GM18511 (cell line): ENCODE data around the gene TULP1.

Experiments used
- ATAC-seq: cut with Tn5 transposase; IDR thresholded peaks from one replicate; pipeline ENCODE4 v1.9.1; 2021; ENCODE audit warnings: mild to moderate bottlenecking, moderate library complexity; ENCODE audit not compliant: unreplicated experiment

Gene TULP1

GRCh38 chr6:35485402-35485877, 27.3 kb downstream of the TULP1 start:
- no peak for ATAC-seq

DNA sequence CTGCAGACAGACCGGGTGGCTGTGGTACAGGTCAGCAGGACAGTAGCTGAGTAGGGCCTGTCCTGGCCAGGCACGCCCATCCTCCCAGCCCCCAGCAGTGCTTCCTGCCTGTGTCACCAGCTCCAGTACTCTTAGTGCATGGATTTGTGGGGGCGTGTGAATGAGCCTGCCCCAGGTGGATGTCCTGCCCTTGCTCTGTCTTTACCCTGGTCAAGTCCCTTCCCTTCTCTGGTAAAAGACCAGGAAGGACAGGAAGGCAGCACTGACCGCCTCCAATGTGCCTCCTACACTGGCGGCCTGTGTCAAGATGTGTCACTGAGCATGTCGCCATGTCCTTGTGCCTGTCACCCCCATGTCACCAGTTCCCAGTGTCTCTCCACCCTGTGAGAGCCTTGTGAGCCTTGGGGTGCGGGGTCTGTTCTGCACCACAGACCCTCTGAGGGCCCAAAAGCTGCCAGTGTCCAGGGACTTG, 27.7 kb downstream of the TULP1 start:
- ATAC-seq = no peak

DNA sequence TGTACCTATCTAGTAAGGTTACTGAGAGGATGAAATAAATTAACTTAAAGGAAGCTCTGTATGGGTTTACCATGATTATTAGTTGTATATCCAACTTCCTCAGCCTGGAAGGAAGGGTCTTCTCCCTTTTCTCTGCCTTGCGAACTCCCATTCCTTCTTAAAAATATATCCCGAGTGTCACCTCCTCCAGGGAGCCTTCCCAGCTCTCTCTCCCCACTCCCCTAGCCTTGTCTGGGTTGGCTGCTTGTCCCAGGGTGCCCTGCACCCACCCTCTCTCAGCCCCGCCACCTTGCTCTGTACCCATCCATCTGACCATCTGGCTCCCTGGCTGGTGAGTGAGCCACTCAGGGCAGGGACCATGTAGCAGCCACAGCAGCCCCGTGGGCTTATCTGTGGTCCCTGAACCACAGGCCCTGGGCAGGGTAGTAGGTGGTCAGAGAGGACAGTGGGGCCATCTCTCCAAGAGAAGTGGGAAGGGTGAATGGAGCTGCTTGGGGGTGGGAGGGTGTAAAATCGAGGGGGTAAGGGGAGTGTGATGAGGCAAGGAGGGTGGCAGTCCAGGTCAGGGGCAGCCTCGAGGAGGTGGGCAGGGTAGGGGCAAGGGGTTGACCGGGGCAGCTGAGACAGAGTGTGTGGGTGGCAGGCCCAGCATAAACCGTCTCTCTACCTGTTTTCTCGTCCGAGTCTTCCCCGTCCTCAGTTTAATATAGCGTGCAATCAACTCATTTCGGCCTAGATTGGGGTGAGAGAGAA, 28.6 kb downstream of the TULP1 start:
- ATAC-seq = no peak

GRCh38 chr6:35483490-35483889, 29.2 kb downstream of the TULP1 start:
- no peak for ATAC-seq

DNA sequence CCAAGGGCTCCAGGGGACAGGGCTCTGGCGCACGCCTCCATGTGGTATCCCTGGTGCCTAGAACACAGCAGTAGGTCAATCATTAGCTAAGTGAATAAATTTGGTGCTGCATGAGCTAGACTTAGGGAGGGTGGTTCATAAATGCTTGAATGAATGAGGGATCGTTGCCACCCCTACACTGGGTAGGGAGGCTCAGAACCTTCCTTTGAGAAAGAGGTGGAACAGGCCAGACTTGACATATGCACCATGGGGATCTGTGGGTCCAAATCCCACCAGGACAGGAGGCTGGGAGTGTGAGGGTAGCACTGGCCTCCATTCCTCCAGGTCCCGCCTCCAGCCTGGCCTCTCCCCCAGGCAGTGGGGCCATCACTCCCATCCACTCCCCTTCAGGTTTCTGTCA, 29.6 kb downstream of the TULP1 start:
- ATAC-seq = no peak

DNA sequence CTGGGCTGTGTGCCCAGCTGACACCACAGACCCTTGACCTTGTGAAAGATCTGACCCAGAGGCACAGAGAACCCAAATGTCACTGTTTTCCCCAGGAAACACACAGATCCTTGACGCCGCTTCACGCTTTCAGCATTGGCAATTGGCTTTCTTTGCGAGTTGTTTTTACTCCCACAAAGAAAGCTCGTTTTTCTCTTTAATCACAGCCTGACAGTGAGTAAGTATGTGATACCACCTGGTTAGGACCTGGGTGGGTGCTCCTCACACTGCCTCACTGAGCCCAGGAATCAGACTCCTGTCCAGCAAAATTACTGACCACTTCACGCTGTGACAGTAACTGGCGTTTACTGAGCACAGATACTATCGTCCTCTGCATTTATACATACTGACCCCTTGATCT, 31.5 kb downstream of the TULP1 start:
- no peak for ATAC-seq

- ATAC-seq = no peak
Observed at GRCh38 chr6:35480176-35480575, 32.5 kb downstream of the TULP1 start.

DNA sequence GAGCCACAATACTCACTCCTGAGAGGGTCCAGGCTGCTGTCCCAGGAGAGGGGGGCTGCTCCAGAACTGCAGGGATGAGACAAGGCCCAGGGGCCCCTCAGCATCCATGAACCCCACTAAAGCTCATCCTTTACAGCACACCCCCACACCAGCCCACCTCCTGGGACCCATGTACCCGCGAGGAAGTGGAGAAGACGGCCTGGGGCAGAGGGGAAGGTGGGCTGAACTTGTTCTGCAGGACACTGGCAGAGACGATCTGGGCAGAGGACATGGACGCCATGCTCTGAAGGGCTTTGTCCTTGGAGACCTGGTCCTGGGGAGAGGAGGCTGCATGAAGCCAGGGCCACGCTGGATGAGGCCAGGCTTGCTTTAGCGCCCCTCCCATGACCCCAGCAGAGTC, 34.4 kb downstream of the TULP1 start:
- ATAC-seq = no peak

DNA sequence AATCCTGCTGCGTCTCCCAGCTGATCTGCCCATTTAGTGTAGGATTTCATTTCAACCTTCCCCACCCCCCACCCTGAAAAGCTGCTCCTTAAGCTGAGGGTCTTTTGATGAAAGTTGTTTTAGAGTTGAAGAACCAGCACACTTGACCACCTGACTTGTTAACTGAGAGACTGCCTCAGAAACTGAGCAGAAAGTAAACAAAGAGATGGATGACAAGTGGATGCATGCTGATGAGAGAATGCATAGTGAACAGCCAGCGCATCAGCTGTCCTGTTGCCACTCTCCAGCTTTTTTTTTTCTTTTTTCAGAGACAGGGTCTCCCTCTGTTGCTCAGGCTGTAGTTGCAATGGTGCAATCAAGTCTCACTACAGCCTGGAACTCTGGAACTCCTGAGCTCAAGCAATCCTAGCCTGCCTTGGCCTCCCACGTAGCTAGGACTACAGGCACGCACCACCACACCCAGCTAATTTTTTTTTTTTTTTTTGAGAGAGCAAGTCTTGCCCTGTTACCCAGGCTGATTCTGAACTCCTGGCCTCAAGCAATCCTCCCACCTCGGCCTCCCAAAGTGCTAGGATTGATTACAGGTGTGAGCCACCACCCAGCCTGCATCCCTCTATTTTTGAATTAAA, 35.0 kb downstream of the TULP1 start:
- no peak for ATAC-seq

DNA sequence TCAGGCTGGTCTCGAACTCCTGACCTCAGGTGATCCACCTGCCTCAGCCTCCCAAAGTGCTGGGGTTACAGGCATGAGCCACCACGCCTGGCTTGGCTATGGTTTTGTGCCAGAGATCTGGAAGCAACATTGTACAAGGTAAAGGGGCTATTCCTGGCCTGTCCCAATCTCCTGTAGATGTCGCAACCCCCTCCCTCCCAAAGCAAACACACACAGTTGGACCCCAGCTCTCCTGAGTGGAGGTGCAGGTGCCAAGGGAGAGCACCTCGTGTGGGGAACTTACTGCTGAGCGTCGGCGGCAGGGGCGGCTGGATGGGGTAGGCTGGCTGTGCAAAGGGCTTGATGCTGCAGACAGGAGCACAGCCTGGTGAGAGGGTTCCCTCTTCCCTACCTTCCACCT, 35.7 kb downstream of the TULP1 start:
- no peak for ATAC-seq

DNA sequence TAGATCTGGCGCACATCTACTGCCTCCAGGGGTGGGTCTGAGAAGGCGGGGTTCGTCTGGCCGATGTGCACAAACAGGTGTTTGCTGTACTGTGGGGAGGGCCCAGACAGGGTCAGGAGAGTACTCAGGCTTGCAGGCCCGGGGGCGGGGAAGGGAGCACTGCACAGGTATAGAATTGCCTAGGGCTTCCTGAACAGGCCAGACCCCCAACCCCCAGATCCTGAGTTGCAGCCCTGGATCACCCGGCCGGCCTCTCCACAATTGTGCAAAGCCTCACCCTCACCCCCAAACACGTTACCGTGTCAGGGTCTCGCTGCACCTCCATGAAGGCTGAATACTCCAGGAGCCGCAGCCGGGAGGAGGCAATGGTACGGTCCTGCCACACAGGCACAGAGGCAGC, 36.7 kb downstream of the TULP1 start:
- ATAC-seq = no peak

DNA sequence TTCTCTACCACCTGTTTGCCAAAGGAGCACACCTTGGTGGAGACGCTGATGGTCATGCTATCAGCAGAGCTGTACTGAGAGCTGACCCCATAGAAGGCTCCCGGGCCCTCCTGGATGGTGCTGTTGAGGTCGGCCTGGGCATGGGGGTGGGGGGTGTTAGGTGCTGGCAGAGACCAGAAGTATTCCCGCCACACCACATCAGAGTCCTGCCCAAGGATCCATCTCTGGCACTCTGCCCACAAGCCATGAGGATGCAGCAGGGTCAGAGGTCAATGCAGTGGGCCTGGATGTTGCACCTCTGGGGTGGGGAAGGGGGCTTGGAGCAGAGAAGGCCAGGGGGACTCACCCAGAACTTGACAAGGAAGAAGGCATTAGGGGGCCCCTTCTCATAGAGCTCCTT, 37.1 kb downstream of the TULP1 start:
- no peak for ATAC-seq

- no peak for ATAC-seq
Observed at GRCh38 chr6:35474942-35475570, 37.6 kb downstream of the TULP1 start.

DNA sequence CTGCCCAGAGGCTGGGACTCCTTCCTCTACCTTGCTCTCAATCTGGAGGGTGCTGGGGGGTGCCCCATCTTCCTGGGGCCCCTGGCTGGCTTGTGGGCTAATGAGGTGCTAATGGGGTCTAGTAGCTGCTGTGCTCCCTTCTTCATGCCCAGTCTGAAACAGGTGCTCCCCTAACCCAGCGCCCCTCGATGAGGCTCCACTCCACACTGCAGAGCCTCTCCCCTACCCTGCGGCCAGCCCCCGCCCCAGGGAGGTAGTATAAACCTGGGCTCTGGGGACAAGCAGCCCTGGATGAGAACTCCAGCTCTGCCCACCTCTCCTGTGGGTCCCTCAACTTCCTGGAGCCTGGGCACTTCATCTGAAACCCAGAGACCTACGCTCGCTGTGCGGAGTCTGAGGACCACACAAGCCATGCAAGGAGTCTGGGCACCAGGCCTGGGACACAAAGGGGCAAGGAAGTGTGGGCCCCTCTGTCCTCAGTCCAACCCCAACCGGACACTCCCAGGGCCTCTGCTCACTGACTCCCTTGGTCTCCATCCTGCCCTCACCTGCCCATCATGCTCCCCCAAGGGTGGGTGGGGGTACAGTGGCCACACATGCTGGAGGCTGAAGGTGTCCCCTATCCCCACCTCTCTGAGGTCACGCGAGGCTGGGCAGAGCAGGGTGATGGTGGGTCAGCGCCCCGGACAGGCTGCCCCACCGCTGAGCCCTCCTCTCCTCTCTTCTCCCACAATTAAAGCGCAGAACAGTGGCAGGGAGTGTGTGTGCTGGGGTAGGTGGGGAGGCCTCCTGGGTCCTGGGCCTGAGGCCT, 38.4 kb downstream of the TULP1 start:
- no peak for ATAC-seq

- no peak for ATAC-seq
Observed at GRCh38 chr6:35473850-35474130, 38.9 kb downstream of the TULP1 start.

DNA sequence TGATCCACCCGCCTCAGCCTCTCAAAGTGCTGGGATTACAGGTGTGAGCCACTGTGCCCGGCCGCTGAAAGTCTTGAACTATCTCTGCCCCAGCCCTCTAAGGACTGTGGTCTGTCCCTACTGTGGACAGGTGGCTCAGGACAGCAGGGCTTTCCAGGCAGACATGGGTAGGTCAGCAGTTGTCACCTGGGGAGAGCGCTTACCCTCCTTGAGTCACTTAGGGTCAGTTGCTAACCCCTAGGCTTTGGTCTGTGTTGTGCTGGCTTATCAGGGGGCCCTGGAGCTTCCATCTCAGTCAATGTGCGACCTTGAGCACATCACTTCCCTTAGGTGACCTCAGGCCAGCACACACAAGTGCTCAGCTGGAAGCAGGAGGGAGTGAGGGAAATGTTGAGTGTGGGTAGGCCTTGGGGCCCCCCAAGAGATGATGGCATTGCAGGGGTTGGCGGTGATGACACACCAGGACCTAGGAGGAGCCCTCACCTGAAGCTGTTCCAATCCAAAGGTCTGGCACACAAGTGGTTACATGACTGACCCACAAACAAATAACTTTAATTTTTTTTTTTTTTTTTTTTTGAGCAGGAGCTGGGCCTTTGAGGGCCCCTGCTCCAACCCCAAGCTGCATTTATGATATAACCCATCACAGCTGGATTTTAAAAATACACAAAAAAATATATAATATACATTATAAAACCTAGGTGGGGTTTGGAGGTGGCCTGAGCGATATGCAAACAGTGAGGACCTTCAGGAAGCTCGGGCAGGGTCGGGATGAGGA, 39.4 kb downstream of the TULP1 start:
- no peak for ATAC-seq

GRCh38 chr6:35471836-35472345, 40.8 kb downstream of the TULP1 start:
- ATAC-seq = no peak

- ATAC-seq = no peak
Observed at GRCh38 chr6:35470663-35471120, 42.0 kb downstream of the TULP1 start.

DNA sequence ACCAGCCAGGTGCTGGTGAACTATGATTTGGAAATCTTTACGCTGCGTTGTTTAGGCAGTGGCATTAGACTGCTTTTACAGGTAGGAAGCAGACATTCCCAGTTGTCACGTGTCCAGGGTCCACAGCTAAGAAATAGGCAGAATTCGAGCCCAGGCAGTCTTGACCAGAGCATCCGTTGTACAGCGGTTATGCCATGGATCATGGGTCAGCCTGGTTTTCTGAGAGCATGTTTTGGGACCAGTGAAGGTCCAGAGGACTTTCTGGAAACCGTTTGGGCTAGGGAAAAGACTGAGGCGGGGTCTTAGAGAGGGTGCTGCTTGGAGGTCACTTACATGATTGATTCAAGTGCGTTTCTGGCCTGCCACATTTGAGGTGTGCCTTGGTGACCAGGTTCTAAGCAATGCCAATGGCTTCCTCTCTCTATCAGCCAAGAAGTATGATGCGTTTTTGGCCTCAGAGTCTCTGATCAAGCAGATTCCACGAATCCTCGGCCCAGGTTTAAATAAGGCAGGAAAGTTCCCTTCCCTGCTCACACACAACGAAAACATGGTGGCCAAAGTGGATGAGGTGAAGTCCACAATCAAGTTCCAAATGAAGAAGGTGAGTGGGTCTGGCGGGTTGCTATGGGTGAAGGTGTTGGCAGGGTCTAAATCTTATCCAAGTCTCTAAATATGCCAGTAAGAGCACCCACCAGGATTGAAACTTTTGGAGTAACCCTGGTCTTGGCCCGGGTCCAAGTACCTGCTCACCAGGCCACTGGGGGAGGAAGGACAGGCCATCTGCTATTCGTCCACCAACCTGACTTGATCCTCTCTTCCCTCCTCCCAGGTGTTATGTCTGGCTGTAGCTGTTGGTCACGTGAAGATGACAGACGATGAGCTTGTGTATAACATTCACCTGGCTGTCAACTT, 42.7 kb downstream of the TULP1 start:
- no peak for ATAC-seq
